SHP77 treated with DMSO at 0.1 percent for 48 hours (cell line): Measurements from ENCODE around the gene SCRN2.

Source experiments
- DNase-seq: peaks from one replicate; lab custom pipeline; 2025; lab: John Stamatoyannopoulos, UW

SCRN2 gene

DNA sequence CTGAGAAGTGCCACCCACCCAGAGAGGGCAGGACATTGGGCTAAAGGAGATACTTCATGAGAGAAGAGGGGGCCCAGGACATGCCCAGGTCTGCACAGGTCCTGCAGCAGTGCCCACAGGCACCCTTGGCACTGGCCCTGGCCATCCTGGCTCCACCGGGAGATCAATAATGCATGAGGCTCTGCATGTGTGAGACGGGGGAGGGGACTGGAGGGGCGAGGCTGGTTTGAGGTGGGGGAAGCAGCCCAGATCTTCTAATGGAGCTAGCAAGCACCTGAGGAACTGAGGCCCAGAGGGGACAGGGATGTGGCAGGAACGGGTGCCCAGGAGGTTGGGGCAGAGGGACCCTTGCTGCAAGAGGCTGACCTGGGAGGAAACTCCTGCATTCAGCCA is 20.0 kb downstream of the SCRN2 start:
- DNase-seq = no peak

DNA sequence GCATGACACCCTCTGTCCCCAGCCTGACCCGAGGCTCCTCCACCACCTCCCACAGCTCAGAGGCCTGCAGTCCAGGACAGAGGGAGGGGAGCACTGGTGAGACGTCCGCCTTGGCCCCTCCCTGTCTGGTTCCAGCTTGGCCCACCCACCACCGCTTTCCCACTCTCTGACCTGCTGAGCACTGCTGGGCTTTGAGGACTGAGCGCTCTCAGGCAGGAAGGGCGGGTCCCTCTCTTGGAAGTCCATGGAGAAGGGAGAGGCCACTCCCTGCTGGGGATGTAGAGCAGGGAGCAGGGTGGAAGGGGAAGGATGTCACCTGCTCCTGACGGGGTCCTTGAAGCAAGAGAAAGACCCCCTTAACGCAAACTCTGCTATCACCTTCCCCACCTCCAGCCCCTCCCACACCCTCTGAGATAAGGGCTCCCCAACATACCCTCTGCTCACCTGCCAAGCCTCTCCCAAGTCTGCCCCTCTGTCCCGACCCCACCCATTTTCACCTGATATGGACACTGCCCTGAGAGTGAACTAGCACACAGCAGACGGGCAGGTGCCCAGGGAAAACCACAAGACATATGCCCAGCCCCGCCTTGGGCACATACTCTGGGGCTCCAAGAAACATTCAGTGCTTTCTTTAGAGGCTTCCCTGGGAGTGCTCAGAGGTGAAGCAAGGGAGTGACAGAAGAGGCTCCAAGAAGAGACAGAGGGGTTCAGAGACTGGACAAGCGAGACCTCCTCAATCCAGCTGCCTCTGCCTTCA is 20.9 kb downstream of the SCRN2 start:
- no peak for DNase-seq

DNA sequence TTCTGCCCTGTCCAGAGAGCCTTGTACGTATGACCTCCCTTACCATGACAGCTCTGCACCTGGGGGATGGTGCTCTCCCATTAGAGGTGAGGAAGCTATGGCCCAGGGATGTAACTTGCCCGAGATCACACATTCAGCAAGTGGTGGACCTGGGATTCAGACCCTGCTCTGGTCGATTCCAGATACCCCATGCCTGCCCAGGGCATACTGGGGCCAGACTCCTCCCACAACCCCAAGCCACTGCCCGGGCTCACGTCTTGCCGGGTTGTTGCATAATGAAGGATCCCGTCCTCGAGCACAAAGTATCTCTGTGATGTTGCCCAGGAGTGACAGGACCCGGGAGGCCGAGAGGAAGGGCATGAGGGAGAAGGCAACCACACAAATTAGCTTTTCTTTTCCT is 21.6 kb downstream of the SCRN2 start:
- no peak for DNase-seq

DNA sequence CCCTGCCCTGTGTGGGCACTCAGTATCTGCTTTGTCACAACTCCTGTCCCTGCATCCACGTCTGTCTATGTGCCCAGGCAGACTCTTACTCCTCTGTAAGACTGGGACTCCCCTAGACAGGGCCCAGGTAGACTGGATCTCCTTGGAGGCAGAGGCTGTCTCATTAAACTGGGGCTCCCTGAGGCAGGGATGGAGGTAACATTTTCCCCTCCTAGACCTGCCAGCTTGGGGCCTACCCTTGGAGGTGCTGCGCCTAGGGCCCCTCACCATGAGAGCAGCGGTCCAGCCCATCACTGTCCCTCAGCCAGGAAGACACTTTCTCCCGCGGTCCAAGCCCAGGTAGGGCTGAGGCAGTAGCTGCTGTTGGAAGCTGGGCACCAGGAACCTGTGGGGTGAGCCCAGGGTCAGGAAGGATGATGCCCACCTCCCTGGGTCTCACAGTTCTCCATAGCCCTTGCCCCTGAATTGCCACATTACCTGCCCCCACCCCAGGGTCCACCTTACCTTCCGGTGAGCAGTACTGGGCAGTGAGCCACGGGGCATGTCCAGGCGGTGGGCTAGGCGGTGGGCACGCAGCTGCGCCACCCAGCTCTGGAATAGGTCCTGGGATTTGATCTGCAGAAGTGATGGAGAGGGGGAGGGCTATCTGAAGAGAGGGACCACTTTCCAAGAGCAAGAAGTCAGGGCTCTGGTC is 22.9 kb downstream of the SCRN2 start:
- DNase-seq = no peak

DNA sequence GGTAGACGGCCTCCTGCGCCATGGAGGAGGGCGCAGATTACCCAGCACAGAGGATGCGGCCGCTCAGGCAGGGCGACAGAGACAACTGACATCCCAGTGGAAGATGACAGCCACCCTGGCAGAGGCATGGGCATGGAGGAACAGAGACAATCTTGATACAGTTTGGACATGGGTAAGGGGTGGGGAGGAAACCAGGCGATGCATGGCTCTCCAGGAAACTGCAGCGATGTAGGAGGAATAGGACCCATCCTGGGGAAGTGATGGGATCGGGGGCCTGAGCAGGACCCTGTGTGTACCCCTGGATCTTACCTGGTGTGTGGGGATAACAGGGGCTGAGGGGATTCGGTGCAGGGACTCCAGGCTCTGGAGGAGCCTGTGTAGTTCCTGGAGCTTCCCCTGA is 24.1 kb downstream of the SCRN2 start:
- no peak for DNase-seq

DNA sequence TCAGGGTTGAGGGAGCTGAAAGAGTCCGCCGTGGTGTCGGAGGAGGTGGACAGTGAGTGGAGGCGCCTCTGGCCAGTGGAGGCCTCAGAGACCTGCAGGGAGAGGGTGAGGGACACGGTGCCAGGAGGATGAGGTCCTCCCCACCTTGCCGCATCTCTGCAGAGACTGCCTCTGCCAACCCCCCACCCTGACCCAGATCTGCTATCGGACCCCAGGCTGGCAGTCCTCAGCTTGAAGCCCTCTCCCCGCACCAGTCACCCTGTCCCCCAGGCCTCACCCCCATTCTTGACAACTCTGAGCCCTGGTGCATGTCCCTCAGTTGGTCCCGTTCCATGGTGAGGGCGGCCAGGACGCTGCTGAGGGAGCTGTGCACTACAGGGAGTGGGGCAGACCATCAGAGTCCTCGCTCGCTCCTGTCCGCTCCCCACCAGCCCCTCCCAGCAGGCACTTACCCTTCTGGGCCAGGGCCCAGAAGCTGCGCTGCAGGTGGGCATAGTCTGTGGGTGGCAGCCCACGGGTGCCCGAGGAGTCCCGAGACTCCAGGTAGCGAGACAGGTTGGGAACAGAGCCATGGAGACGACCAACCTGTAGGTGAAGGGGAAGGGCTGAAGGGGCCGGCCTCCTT is 24.9 kb downstream of the SCRN2 start:
- DNase-seq = no peak

DNA sequence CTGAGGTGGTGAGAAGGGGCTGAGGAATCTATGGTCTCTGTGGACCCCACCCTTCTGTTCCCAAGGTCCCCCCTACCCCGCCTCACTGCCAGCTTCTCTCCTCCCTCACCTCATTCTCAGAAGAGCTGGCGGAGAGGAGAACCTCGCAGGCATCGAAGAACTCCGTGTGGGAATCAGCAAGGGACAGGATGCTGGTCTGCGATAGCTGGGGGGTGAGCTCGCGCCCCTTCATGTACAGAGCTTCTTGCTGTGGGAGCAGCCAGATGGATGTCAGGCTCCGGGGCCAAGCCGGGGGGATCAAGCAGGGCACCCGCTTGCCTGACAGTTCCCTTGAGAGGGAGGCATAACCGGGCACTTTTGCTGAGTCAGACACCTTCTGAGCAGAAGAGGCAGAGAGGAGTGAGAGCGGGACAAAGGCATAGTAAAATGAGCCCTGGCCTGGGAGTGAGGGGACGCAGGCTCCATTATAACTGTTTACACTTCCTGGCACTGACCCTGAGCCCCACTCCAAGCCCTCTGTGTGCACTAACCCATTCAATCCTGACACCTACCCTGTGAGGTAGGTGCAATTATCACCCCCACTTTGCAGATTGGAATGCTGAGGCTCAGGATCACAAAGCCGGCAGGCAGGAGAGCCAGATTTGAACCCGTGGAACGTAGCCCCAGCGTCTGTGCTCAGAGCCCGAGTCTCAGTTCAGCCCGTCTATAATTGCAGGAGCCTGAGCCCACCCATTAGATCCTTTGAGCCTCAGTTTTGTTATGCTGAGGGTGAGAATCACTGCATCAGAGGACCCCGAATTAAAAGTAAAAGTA is 25.8 kb downstream of the SCRN2 start:
- DNase-seq = no peak

DNA sequence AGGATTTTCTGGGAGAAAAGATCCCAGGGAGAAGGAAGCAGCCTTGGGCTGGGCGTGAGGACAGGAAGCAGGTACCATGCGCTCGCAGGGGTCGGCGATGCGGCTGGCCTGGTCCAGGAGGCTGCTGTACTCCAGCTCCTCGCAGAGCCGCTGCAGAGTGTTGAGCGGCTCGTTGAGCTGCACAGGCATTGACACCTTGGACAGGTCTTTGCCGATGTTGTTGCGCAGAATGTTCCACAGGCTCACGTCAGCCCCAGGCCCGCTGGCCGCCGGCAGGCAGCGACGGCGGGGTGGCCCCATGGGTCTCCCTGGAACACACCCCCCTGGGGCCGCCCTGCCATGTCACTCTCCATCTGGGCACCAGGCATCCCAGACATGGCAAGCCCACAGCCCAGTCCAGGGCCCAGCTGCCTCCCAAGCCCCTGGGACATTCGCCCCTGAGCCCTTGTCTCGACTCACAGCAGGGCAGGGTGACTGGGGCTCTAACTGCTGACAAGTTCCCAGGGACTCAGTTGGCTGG is 27.5 kb downstream of the SCRN2 start:
- DNase-seq = no peak

DNA sequence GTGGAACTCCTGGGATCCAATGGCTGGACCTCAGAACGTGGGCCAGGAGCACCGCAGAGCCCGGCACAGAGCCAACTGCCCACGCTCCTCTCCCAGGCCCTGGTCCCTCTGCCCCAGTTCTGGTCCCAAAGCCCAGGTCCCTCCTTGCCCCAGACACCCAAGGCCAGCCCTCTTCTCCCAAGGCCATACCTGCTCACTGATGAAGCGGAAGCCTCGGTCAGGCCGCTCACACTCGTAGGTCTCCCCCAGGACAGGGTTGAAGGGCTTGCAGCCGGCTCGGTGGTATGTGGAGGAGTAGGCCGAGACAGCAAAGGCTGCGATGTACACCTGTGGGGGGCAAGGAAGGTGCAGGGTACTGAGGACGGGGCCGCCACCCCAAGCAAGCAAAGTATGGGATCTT is 28.0 kb downstream of the SCRN2 start:
- DNase-seq = no peak

DNA sequence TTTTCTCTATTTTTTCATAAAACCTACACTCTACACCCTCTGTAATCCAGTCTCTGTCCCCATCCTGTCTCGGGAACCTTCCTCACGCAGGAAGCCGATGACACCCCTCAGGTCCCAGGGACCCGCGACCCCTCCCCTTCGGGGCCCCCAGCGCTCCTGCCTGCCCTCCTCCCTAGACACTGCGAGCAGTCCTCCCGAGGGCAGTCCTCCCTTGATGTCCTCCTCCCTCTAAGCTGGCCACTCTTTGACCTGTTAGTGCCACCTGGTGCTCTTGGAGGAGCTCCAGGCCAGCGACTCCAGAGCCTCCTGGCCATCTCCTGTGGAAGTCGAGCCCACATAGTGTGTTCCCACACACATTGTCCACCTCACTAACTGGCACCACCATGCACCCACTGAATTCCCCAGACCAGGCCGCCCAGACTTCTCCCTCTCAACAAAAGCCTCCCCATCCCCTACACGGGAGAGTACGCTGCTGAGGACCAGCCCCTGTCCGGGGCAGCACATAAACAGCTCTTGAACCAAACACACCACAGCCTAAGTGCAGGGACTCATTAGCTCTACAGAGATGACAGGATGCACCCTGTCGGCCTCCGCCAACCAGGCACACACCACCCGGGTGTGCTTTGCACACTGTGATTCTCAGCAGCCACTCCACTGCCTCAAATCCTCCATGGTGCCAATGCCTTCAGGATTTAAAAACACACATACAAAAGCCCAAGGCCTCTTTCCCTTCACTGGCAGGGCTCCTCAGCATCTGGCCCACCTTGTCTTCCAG is 28.7 kb downstream of the SCRN2 start:
- no peak for DNase-seq

DNA sequence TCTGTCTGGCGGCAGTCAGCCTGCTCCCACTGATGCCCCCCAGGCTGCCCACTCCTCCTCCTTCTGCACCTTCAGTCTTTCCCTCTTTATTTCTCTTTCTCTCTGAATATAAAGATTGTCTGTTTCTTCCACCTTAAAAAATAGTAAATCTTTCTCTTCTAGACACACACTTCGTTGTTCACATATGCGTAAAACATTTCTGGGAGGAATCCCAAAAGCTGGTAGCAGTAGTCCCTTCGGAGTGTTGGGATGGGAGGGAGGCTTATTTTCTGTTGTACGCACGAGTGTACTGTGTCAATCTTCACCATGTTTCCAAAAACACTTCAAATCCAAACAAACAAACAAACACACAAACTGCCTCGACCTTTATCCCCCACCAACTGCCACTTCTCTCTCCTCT is 29.4 kb downstream of the SCRN2 start:
- no peak for DNase-seq

DNA sequence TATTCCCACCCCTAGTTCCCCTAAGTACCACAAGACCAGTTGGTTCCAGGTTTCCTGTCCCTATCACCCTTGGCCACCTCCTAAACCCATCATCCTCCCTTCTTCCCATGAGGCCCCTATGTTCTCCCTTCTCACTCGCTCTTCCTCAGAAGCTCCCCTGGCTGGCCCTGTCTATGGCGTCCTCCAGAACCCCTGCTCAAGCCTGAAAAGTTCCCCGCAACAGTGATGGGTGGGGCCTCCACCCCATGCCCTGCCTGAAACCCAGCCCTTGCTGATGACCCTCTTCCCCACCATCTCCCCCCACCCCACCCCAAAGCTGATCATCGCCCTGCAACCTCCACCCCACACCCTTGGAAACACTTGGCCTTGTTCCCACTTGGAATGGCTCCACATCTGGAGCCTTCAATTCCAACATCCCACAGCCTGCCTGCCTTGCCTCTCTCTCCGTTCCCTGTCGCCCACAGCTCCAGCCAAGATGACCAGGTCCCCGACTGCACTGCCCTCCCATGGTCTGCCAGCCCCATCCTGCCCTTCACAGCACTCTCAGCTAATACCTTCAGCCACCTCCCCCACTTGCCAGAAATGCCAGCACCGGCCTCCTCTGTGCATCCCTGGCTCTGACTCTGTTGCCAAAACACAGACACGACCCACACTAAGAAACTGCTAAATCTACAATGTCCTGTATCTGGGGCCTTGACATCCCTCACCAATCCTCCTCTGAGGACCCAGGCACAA is 30.0 kb downstream of the SCRN2 start:
- no peak for DNase-seq

DNA sequence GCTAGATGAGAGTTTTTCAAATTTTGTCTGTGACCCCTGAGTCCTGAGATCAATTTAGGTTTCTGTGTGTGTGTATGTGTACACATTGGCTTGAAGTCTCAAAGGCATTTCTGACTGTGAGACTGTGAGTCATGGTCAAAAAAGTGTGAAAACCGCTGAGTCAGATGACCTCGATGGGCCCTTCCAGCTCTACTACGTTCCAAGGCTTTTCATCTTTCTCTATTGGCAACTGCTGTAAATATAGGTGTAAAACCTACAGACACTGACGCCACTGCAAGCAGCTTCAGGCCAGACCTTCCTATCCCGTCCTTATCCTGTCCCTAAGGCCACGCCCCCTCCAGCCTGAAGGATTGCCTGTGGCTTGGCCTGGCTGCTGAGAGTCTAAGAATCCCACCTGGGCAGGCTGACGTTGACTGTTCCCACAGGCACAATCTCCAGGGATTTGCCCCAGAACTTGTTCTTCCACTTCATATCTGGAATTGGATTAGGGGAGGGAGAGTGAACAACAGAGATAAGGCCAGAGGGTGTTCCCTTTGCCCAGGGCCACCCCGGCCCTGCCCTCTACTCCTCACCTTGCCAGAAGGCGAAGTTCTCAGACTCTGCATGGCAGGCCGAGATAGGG is 30.8 kb downstream of the SCRN2 start:
- no peak for DNase-seq

DNA sequence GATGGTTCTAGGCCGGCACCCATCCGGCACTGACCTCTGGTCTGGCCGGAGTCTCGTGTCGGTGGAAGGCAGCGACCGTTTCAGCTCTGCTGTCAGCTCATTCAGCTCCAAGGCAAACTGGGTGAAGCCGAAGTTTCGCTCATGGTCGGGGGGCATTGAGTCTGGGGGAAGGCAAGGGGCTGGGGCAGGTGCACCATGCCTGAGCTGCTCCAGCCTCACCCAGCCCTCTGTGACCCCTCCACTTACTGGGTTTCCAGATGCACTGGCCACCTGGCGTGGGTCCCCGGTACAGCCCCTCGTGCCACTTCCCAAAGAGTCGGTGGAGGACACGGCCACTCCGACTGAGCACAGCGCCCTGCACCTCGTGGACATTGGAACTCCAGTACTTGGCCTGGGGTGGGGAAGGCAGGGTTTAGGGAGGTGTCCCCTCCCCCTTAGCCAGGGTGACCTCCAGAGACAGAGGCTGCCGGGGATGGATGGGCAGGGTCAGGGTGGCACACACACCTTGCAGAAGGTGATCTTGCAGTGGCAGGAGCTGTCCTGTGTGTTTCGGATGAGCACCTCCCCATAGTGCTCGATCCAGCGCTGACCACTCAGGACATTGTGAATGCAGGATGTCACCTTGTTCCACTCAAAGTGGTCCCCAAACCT is 32.1 kb downstream of the SCRN2 start:
- no peak for DNase-seq

DNA sequence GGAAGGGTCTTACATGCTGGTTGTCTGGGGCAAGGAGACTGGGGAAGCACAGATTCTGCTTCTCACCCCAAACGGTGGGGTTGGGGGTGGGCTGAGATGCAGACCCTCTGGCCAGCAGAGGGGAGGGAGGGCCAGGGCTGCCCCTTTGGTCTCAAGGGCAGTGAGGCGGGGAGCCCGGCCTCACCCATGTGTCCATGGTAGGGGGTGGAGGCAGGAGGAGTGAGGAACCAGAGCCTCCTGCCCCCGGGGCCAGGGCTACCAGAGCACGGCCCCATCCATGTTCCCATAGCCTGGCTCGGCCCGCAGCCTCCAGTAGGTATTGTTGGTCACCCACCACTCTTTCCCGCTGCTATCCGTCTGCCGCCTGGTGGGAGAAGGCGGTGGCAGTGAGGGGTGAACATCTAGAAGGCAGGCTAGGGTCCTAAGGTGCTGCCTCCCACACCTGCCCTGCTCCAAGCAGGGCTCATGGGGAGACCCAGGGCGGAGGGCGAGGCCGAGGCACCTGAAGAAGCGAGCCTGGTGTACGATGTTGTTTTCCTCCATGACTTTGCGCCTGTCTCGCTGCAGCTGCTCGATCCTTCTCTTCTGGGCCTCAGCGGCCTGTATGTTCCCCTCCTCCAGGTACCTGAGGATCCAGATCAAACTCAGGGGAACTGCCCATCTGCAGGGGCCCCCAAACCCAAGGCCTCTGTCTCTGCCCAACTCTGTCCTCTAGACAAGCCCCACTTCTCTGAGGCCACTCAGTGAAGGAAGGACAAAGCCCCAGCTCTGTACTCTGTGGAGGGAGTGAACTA is 32.8 kb downstream of the SCRN2 start:
- no peak for DNase-seq

DNA sequence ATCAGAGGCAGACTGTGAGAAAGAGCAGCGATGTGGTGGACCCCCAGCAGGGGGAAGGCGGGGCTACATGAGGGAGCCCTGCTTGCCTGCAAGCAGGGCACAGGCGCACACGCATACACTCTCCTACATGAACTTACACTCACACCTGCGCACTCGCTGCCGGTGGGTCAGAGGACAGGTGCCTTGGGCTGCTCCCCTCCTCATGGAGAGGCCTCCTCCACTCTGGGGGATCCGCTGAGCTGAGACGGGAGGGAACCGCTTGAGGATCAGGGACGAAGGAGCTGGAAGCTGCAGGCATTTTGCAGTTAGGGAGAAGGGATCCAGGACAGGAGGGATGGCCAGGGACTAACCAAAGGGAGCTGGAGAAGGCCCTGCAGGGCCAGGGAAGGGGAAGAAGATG is 33.7 kb downstream of the SCRN2 start:
- no peak for DNase-seq

DNA sequence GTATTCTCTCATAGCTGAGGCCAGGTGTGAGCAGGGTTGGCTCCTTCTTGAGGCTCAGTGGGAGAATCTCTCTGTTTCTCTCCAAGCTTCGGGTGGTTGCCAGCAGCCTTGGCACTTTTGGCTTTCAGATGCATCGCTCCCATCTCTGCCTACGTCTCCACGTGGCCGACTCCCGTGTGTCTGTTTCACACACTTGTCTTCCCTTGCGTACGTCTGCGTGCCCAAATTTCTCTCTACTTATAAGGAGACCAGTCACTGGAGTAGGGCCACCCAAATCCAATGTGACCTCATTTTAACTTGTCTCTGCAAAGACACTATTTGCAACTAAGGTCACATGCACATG is 34.2 kb downstream of the SCRN2 start:
- no peak for DNase-seq

DNA sequence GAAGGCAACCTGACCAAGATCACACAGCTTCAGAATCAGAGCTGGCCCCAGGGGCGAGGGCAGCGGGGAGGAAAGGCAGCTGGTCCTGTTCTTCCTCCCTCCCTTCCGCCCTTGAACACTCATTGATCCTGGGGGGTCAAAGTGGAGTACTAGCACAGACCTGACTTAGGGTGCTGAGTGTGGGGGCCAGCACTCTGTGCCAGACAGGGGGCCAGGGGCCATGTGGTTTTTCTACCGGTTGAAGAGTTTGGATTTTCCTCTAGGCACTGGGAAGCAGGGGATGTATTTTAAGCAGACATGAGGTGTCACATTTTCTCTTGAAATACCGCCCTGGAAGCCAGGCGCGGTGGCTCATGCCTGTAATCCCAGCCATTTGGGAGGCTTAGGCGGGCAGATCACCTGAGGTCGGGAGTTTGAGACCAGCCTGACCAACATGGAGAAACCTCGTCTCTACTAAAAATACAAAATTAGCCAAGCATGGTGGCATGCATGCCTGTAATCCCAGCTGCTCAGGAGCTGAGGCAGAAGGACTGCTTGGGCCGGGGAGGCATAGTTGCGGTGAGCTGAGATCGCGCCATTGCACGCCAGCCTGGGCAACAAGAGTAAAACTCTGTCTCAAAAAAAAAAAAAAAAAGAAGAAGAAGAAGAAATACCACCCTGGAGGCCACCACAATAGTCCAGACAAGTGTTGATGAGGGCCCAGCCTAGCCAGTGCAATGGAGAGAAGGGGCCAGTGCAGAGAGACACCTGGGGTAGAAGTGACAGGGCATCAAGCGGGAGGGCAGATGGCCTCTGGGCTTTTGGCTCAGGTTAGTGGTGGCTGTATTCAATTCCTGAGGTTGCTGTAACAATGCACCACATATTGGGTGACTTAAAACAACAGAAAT is 34.8 kb downstream of the SCRN2 start:
- DNase-seq = no peak
